NOMO-1 treated with dmso at 0.1 percent for 144 hours (cell line): ENCODE data around the gene ZNF571.

Experiments
- DNase-seq: peaks from one replicate; lab custom pipeline; 2025; ENCODE audit not compliant: unreplicated experiment; lab: John Stamatoyannopoulos, UW

ZNF571 gene

GRCh38 chr19:37594304-37594981 lies at the start of gene ZNF571, which contains the start of gene ZNF540:
TSS of gene ZNF571 (minus strand) at chr19:37594792. CDS start at chr19:37586676, 8,116 bp downstream.
TSS of gene ZNF540 (plus strand) at chr19:37594876. CDS start at chr19:37598448, 3,572 bp downstream.
- no peak for DNase-seq

GRCh38 chr19:37635076-37636056 lies 40.8 kb upstream of the ZNF571 start:
- no peak for DNase-seq

GRCh38 chr19:37594982-37595382 lies 390 bp upstream of the ZNF571 start:
- DNase-seq: no peak

GRCh38 chr19:37593996-37594303 lies 642 bp downstream of the ZNF571 start:
- no peak for DNase-seq

- no peak for DNase-seq
Measured at GRCh38 chr19:37583340-37583739, 11.3 kb downstream of the ZNF571 start.

- no peak for DNase-seq
Measured at GRCh38 chr19:37572203-37572602, 22.4 kb downstream of the ZNF571 start.

GRCh38 chr19:37565370-37565669 lies 29.3 kb downstream of the ZNF571 start:
- DNase-seq: no peak

GRCh38 chr19:37564624-37565369 lies 29.8 kb downstream of the ZNF571 start:
- DNase-seq: no peak

- DNase-seq: no peak
Measured at GRCh38 chr19:37563518-37563917, 31.1 kb downstream of the ZNF571 start.

- DNase-seq: no peak
Measured at GRCh38 chr19:37551129-37551993, 43.2 kb downstream of the ZNF571 start.

- DNase-seq: no peak
Measured at GRCh38 chr19:37537391-37537947, 57.1 kb downstream of the ZNF571 start.

- no peak for DNase-seq
Measured at GRCh38 chr19:37519890-37520289, 74.7 kb downstream of the ZNF571 start.
